K562 (cell line): ENCODE results near the gene PLK1. TPM values are rescaled to one million over a fixed set of nuclear protein-coding genes. Genes with fewer than 3 reads are reported as not detected.
A peak's percentile ranks its signal among the peaks of the same experiment; 100 is the strongest.

ENCODE experiments used
- ATF3 ChIP-seq, 2 experiments: fragments of 450-650 bp in 1 of 2; sonication (generic) in 1 of 2; formaldehyde crosslinking in 1 of 2; IDR thresholded peaks in 1 of 2; conservative IDR thresholded peaks in 1 of 2; 2 replicates each; pipeline versions ENCODE4 v1.6.1 to v1.8.1; 2016 to 2023; ENCODE audit warnings: mild to moderate bottlenecking in 2 of 2, moderate library complexity in 2 of 2, inconsistent platforms in 1 of 2, missing genetic modification reagents in 1 of 2
- CCNT2 ChIP-seq: IDR thresholded peaks from 2 replicates; pipeline ENCODE4 v1.6.1; 2011; ENCODE audit warnings: borderline replicate concordance, low read depth, mild to moderate bottlenecking, moderate library complexity, mixed read lengths, low read length; ENCODE audit not compliant: insufficient read length; ENCODE audit errors: extremely low read depth
- CHCHD3 ChIP-seq: fragments of 250-450 bp; sonication (Bioruptor Pico); IDR thresholded peaks from 2 replicates; pipeline ENCODE4 v2.1.2; 2022; ENCODE audit warnings: mild to moderate bottlenecking
- CHD1 ChIP-seq: fragments of 200-600 bp; sonication (generic); IDR thresholded peaks from one replicate; pipeline ENCODE4 v1.6.1; 2012; ENCODE audit warnings: mild to moderate bottlenecking, moderate library complexity, low read length, inconsistent platforms
- FOXM1 ChIP-seq, 2 experiments: fragments of 450-650 bp in 1 of 2; sonication (generic) in 1 of 2; formaldehyde crosslinking in 1 of 2; IDR thresholded peaks; 2 replicates each; pipeline versions ENCODE4 v1.6.1 to v1.9.0; 2017 to 2022; ENCODE audit warnings: low read depth in 2 of 2, mild to moderate bottlenecking in 2 of 2, missing genetic modification reagents in 1 of 2, moderate library complexity in 1 of 2
- HCFC1 ChIP-seq: IDR thresholded peaks from 2 replicates; pipeline ENCODE4 v1.6.1; 2012; ENCODE audit warnings: low read depth, low read length, improper control_type of control experiment
- JUND ChIP-seq, 2 experiments: IDR thresholded peaks; 2 replicates in 1 of 2; 3 replicates in 1 of 2; pipeline ENCODE4 v1.6.1; 2011; ENCODE audit warnings: borderline replicate concordance in 2 of 2, low read depth in 2 of 2, low read length in 2 of 2, improper control_type of control experiment in 1 of 2, missing biosample characterization in 1 of 2, missing genetic modification characterization in 1 of 2, missing genetic modification reagents in 1 of 2
- MAX ChIP-seq: sonication (generic); formaldehyde crosslinking; IDR thresholded peaks from 2 replicates; pipeline ENCODE4 v1.9.0; 2022; ENCODE audit warnings: mild to moderate bottlenecking, missing genetic modification reagents
- MAZ ChIP-seq, 2 experiments: fragments of 450-650 bp in 1 of 2; sonication (generic) in 1 of 2; formaldehyde crosslinking; IDR thresholded peaks in 1 of 2; conservative IDR thresholded peaks in 1 of 2; 2 replicates each; pipeline versions ENCODE4 v1.4.0 to v1.5.0; 2020; ENCODE audit warnings: mild to moderate bottlenecking in 1 of 2, missing genetic modification reagents in 1 of 2
- MBD2 ChIP-seq: sonication (generic); IDR thresholded peaks from 2 replicates; pipeline ENCODE4 v1.6.1; 2016; ENCODE audit warnings: low read depth, borderline replicate concordance
- NR1H2 ChIP-seq: sonication (generic); formaldehyde crosslinking; IDR thresholded peaks from 2 replicates; pipeline ENCODE4 v1.4.0; 2020; ENCODE audit warnings: mild to moderate bottlenecking, missing genetic modification reagents
- PHB ChIP-seq: fragments of 250-450 bp; sonication (Bioruptor Pico); IDR thresholded peaks from 2 replicates; pipeline ENCODE4 v1.5.0; 2021
- POLR2AphosphoS5 ChIP-seq: IDR thresholded peaks from 2 replicates; pipeline ENCODE4 v1.6.1; 2011; ENCODE audit warnings: mild to moderate bottlenecking, low read depth, low read length, moderate library complexity; ENCODE audit not compliant: control insufficient read depth, insufficient read depth
- POU5F1 ChIP-seq: fragments of 150-350 bp; IDR thresholded peaks from 2 replicates; pipeline ENCODE4 v1.6.1; 2014; ENCODE audit warnings: borderline replicate concordance, low read length, low read depth, mild to moderate bottlenecking; ENCODE audit not compliant: partially characterized antibody
- RFX5 ChIP-seq: IDR thresholded peaks from 2 replicates; pipeline ENCODE4 v1.6.1; 2011; ENCODE audit warnings: low read depth, mild to moderate bottlenecking, improper control_type of control experiment, low read length
- SUPT5H ChIP-seq: fragments of 450-650 bp; IDR thresholded peaks from 2 replicates; pipeline ENCODE4 v1.6.1; 2016
- TAF7 ChIP-seq: fragments of 450-650 bp; IDR thresholded peaks from 2 replicates; pipeline ENCODE4 v1.6.1; 2016; ENCODE audit warnings: missing genetic modification characterization, missing compliant biosample characterization
- TFAP4 ChIP-seq: sonication (generic); formaldehyde crosslinking; IDR thresholded peaks from 2 replicates; pipeline ENCODE4 v1.8.0; 2022; ENCODE audit warnings: missing genetic modification reagents, mild to moderate bottlenecking, moderate library complexity, borderline replicate concordance
- ZEB2 ChIP-seq: fragments of 450-650 bp; IDR thresholded peaks from 2 replicates; pipeline ENCODE4 v1.6.1; 2016
- ZFX ChIP-seq: sonication (generic); formaldehyde crosslinking; IDR thresholded peaks from 2 replicates; pipeline ENCODE4 v1.8.0; 2022; ENCODE audit warnings: mild to moderate bottlenecking, missing genetic modification reagents, moderate library complexity
- ZNF140 ChIP-seq: fragments of 250-450 bp; sonication (Bioruptor Pico); IDR thresholded peaks from 2 replicates; pipeline ENCODE4 v1.8.0; 2021; ENCODE audit warnings: moderate library complexity, mild to moderate bottlenecking, inconsistent platforms
- ZNF324 ChIP-seq: fragments of 250-450 bp; sonication (Bioruptor Pico); IDR thresholded peaks from 2 replicates; pipeline ENCODE4 v1.4.0; 2020; ENCODE audit warnings: mild to moderate bottlenecking
- polyA plus RNA-seq, 8 experiments: library from polyadenylated mRNA; depleted of rRNA in 4 of 8; stranded (reverse) in 5 of 8; unstranded in 3 of 8; fragments of >200 nt; fragmentation: Nextera tagmentation in 2 of 8; fragmentation: Illumina TruSeq in 1 of 8; extraction: Ambion mirVana in 2 of 8; extraction: Trizol in 1 of 8; gene quantifications; 2 replicates each; pipeline versions ENCODE4 v1.2.1 to v1.2.3, GENCODE V29; 2011 to 2014; ENCODE audit warnings: inconsistent platforms in 1 of 8, missing spikeins in 1 of 8
- total RNA-seq, 7 experiments: library from RNA; depleted of rRNA in 6 of 7; stranded (reverse); fragments of >200 nt in 6 of 7; fragmentation: Illumina TruSeq in 2 of 7; extraction: Trizol in 2 of 7; gene quantifications; 2 replicates each; pipeline versions ENCODE4 v1.2.1 to v1.2.3, GENCODE V29; 2011 to 2021; ENCODE audit warnings: low replicate concordance in 1 of 7

PLK1 gene
- total and polyA plus RNA-seq, 9 of the 15 experiments (the other 6 are each of a cell fraction or from before 2014, with no cell fraction given): 13.6 to 212 (median 45.5) TPM

- TF ChIP-seq ZFX: peak; percentile 80
- peak; percentile 31; the same call in 1 of the 2 replicates for TF ChIP-seq TAF7 (tag)
- TF ChIP-seq CHD1: peak; percentile 35
- no peak for TF ChIP-seq ATF3 (IDR thresholded peaks at IDR 0.05)
- peak; percentile 65; the same call in 1 of the 2 replicates for TF ChIP-seq ATF3 (CRISPR knock-in tag; conservative IDR thresholded peaks at IDR 0.05)
- peak; percentile 76 for TF ChIP-seq POU5F1
- no peak for TF ChIP-seq FOXM1 (IDR thresholded peaks at IDR 0.05; ENCODE audit: low read depth)
- TF ChIP-seq FOXM1 (CRISPR knock-in tag; IDR thresholded peaks at IDR 0.05; ENCODE audit: low read depth): 0 out of 2 replicates have a peak, but pooled peaks have one; percentile 52
- 0 out of 2 replicates have a peak, but pooled peaks have one; percentile 25 for TF ChIP-seq ZNF324 (CRISPR knock-in tag)
- TF ChIP-seq MBD2: peak; percentile 85
- TF ChIP-seq ZNF140: no peak
- peak; percentile 94 for TF ChIP-seq MAX (CRISPR knock-in tag)
- no peak for TF ChIP-seq CHCHD3 (CRISPR knock-in tag)
- peak; percentile 81 for TF ChIP-seq SUPT5H
- peak; percentile 82 for TF ChIP-seq JUND (IDR thresholded peaks at IDR 0.05; ENCODE audit: borderline replicate concordance, low read depth, low read length)
- peak; percentile 24; the same call in 1 of the 3 replicates for TF ChIP-seq JUND (tag; IDR thresholded peaks at IDR 0.05; ENCODE audit: borderline replicate concordance, low read depth, low read length)
- TF ChIP-seq NR1H2 (CRISPR knock-in tag): peak; percentile 85; the same call in 1 of the 2 replicates
- TF ChIP-seq CCNT2: peak; percentile 62
- 0 out of 2 replicates have a peak, but pooled peaks have one; percentile 17 for TF ChIP-seq RFX5
- TF ChIP-seq POLR2AphosphoS5: peak; percentile 68; the same call in 1 of the 2 replicates
- TF ChIP-seq TFAP4: peak; percentile 99
- peak; percentile 66; the same call in 1 of the 2 replicates for TF ChIP-seq ZEB2
- TF ChIP-seq MAZ (CRISPR knock-in tag; conservative IDR thresholded peaks at IDR 0.05 in 1 of 2, IDR thresholded peaks at IDR 0.05 in 1 of 2): peak; percentile 90 to 96
- peak; percentile 90; the same call in 1 of the 2 replicates for TF ChIP-seq PHB (CRISPR knock-in tag)
- peak; percentile 87 for TF ChIP-seq HCFC1
These were observed 37.5 kb upstream of the PLK1 start, which contains the start of the genes DCTN5 and PALB2 (continued) for GRCh38 chr16:23640931-23641765.
